GM21423 (cell line): ENCODE measurements around the gene PEX12.
"Not testable (repeated sequence)": the region's sequence is repeated elsewhere in the genome, so short reads cannot be mapped to it uniquely, and the experiment has no call there.

Experiments
- ATAC-seq: cut with Tn5 transposase; IDR thresholded peaks from one replicate; pipeline ENCODE4 v1.9.1; 2021; ENCODE audit warnings: mild to moderate bottlenecking, moderate library complexity; ENCODE audit not compliant: unreplicated experiment

Gene PEX12

DNA sequence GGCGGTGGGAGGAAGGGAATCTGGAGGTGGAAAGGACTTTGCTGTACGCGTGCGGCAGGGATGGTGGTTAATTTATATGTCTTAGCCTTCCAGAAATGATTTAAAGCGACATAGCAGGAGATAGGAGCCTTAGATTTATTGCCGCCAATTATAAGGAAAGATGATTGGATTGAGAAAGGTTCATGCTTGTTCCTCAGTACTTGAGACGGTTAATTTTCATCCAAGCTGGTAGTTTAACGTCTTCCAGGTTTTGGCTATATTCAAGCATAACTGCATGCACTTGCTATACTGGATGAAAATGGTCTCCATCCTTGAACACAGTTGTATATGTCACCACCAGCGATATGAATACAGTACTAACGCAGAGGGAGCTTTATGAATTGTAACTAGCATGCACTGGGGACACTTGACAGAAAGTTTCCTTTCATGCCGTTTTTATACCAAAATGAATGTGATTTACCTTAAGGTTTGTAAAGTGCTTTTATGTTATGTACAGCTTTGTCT, 610 bp upstream of the PEX12 start:
- ATAC-seq = no peak

DNA sequence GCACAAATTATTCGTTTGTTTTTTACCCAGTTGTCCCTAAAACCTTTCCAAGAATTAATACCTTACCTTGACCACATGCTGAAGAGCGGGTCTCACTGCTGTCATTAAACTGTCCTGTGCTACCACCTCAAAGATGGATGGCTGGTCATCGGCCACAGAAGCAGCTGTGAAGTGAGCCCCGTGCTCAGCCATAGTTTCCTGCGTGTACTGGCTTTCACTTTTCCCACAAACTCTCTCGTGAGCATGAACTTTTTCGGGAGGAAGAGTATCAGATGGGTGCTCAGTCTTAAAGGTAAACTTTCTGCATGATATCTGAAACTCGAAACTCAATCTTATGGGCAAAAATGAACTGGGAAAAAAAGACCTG, 558 bp downstream of the PEX12 start:
- no peak for ATAC-seq

DNA sequence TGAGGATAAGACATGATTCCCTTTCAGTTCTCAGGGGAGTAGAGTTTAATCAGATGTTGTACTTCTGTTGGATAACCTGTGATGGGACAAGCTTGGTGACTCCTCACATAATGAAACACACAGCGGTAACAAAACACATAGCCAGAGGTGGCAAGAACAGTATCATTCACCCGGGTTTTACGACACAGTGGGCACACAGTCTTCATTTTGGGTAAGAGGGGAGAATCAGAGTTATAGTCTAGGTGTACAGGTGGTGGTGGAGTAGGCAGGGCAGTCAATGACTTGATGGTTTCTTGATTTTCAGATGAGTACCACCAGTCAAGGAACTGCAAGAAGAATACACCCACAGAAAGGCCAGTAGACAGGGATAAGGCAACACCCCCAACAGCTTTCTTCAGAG, 2.6 kb downstream of the PEX12 start:
- no peak for ATAC-seq

DNA sequence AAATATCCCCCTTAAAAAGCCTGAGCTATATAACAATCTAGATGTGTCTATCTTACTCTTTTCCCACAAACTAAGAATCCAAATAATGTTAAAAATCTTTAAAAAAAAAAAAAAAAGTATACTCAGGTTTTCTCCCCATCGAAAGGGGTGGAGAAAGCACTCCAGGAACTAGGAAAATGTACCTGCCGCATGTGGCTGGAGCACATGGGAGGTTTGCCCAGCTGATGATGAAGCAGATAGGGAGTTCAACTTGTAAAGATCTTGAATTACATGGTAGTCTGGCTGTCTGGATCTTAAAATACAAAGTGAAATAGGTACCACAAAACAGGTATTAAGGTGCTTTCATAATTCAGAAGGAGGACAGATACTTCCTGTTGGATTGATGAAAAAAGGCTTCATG, 9.0 kb downstream of the PEX12 start:
- no peak for ATAC-seq

DNA sequence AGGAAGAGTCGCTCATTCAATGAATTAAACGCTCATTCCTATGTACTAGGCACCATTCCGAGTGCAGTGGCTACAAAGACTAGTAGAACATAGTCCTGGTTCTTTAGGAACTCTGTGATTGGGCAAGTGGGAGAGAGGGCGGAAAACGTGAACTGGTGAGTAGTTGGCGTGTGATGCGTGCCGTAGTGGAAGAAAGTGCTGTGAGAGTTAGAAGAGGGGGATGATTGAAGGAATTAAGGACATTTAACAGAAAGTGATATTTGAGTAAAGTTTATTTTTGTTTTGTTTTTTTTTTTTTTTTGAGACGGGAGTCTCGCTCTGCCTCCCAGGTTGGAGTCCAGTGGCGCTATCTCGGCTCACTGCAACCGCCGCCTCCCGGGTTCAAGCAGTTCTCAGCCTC, 9.8 kb downstream of the PEX12 start:
- ATAC-seq = no peak

DNA sequence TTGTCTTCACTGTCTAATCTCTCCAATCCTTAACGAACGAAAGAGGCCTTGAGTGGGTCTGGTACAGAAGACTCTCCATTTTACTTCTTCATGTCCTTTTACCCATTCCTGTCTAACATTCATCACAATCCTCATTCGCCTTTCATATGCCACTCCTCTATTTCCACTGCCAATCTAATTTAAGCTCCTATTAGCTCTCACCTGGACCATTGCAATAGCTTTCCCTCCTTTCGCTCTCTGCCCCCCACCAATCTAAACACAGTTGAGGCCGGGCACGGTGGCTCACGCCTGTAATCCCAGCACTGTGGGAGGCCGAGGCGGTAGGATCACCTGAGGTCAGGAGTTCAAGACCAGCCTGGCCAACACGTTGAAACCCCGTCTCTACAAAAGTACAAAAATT, 11.4 kb downstream of the PEX12 start:
- ATAC-seq = no peak

DNA sequence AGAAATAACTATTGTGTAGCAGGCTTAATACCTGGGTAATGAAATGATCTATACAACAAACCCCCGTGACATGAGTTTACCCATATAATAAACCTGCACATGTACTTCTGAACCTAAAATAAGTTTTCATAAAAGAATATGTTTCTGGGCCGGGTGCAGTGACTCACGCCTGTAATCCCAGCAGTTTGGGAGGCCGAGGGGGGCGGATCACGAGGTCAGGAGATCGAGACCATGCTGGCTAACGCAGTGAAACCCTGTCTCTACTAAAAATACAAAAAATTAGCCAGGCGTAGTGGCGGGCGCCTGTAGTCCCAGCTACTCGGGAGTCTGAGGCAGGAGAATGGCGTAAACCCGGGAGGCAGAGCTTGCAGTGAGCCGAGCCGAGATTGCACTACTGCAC, 15.2 kb downstream of the PEX12 start:
- ATAC-seq = not testable (repeated sequence)

DNA sequence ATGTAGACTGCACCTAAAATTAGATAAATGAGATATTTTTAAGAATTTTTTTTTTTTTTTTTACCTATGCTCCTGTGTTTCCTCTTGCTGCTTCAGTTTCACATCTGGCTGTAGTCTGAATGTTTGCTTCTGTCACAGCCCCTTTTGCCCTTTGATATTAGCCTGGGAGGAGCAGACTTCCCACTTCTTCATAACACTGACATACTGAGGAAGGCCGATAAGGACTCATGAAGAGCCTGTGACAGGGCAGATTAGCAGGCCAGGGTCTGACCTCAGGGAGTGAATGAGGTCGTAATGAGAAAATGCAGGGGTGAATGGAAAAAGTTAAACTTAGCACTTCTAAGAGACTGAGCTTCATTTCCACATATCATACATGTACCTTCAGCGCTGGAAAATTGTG, 17.7 kb downstream of the PEX12 start, which contains the start of gene SLFN14:
TSS of gene SLFN14 (minus strand) at position 117 of the 400 bp plus-strand sequence. CDS start 2,757 bp downstream, outside the sequence.
- no peak for ATAC-seq

DNA sequence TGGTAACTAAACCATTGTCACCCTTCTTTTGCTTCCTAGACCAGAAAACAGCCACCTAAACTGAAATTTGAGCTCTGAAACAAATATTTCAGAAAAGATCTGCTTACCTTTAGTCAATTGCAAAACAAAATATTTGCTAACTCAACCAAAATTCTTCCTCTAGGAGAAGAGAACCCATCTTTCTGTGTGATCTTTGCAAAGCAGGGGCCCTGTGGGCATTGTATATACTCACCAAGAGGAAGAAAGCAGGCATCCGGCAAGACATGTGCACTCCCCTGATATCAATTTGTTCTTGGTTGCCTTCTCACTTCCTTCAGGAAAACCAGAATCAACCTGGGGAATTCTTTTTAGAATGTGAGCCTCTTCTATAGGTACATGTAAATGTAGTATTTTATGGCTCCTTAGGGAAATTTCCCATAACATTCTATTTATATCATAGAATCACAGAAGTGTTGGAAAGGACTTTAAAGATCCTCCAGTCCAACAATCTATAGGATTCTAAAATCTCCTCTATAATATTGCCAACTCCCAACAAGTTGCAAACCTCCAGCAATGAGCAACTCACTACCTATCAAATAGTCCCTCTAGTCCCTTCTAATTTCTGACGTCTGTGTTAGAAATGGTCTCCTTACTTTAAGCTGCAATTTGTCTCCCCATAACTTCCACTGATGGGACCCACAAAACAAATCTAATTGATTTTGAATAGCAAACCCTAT, 18.7 kb downstream of the PEX12 start:
- ATAC-seq = no peak

DNA sequence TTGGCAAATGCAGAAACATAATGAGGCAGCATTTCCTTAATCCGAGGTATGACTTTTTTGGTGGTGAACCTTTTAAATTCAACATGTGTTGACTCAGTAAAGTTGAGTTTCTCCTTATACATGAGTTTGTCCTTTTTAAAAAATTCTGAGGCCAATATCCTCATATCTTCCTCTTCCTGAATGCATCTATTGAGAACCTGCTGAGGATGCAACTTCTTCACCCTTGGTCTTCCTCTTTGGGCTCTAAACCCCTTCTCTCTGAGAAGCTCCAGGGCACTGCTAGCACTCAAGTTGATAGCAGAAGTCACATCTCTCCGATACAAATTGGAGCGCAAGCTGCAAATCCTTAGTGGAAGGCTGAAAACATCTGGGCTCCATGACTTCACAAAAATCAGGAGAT, 21.0 kb downstream of the PEX12 start:
- ATAC-seq = no peak

DNA sequence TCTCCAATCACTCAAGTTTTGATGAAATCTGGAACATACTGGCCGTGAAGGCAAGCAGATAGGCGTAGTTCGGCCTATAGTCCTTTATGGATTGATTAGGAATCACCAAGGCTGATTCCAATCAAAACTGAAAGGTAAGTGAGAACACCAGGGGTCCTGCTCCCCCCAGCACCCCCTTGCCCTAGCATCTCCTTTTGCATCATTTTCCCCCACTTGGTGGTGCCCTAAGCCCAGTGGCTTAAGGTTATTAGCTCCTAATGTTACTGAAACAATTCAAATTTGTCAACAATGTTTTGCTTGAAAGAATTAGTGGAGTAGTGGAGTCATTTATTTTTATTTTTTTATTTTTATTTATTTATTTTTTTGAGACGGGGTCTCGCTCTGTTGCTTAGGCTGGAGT, 22.7 kb downstream of the PEX12 start:
- no peak for ATAC-seq

DNA sequence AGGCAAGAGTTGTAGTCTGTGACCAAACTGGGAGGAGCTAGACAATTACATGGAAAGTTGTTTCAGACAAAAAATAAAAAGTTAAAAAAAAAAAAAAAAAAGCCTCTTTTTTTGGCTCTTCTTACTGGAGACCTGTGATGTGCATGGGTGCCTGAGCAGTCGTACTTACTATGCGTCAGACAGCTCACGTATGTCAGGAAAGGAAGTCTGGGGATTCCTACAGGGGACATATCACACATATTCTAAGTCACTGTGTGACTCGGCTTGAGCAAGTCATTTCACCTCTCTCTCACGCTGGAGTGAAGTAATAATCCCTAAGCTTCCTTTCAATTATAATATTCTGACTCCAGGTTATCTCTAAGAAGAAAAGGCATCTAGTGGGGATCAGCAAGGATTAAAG, 23.7 kb downstream of the PEX12 start:
- no peak for ATAC-seq

DNA sequence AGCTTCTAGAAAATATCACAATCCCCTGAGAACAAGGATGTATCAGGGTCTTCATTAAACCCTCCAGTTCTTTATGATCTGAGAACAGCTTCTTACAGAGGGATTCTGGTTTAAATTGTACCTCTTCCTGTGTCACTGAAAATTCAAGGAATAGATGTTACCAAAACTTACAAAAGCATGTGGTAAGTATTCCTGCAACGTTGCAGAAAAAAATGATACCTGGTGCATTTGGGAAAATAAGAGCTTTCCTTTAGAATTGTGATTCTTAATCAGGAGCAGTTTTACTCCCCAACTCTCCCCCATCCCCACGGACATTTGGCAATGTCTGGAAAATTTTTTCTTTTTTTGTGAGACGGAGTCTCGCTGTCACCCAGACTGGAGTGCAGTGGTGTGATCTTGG, 25.1 kb downstream of the PEX12 start:
- ATAC-seq = no peak

DNA sequence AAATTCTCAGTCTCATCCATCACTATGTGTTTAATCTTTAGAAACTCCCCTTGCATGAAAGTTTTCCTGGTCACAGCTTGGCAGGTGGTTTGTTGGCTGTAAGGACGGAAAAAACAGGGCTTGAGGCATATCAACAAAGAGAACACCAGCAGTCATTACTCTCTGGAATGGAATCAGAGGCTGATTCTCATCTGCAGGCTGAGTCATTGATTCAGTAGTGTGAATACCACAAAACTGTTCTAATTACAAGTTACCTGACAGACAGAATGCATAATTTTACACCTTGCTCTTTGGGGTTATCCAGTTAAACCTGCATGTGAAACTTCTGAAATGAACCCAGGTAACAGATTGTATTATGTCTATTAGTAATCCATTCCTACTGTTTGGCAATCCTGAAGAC, 29.4 kb downstream of the PEX12 start:
- no peak for ATAC-seq

DNA sequence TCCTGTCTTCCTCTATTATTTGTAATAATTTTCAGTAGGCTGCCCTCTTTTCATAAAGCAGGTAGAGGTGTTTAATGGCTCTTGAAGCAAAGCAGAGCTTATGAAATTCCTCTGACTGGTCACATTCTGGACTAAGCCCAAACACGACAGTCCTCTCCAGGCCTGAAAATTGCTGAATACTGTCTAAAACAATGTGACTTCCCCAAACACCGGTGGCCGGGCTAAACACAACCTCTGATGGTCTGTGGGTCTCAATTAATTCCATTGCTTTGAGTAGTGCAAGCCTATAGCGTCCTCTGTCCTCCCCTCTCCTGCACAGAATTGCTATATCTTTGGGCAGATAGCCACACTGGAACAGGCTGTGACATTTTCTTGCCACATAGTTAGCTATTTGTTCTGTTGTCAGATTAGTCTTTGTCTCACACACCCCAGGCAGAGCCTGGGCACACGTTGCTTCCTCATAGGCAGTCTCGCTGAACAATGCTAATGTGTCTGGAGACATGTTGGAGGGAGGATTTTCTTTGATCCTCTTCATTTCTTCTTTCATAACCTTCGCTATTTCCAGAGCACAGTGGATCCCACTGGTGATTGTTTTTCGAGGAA, 30.1 kb downstream of the PEX12 start:
- ATAC-seq = no peak

DNA sequence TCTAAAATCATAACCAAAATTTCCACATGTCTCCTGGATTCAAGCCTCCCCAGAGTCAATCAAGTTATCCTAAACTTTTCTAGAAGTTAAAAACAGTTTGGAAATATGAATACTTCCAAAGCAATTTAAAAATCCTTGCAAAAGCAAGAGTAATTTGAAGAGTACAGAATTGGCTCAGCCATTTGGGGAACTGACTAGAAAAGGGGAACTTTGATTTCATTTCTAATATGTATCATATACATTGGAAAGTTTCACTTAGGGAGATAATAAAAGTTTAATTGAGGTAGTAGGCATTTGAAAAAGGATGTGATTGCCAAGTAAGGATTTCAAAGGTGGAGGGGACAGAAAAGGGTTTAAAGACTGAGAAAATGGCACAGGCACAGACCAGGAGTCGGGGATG, 31.9 kb downstream of the PEX12 start:
- ATAC-seq = no peak

DNA sequence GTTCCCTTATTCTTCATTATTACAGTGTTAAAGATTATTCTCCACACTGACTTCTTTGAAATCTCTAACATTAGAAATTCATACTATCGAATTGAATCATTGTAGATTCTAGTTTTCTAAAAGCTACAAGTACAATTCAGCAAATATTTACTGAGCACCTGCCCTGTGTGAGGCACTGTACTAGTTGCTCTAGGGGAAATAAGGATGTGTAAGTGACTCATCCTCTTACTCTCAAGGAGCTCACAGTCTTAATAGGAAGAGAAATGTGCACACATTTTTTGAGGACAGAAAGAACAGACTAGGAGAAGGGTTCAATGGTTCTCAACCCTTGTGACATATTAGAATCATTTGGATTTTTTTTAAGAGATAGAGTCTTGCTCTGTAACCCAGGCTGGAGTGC, 33.2 kb downstream of the PEX12 start:
- no peak for ATAC-seq

DNA sequence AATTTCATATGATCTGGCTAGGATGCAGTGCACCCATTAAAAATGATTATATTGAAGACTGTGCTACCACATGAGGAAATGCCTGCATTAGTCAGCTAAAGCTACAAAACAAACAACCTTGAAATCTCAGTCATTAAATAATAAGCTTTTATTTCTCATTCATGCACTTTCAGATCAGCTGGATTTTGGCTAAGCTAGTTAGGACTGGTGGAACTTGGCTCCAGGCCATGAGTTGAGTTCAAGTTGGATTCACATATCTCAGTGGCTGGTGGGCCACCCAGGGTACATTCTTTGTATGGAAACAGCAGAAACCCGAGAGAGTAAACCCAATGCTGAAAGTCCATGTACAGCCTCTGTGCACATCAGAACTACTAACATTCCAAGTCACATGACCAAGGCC, 34.5 kb downstream of the PEX12 start:
- no peak for ATAC-seq

DNA sequence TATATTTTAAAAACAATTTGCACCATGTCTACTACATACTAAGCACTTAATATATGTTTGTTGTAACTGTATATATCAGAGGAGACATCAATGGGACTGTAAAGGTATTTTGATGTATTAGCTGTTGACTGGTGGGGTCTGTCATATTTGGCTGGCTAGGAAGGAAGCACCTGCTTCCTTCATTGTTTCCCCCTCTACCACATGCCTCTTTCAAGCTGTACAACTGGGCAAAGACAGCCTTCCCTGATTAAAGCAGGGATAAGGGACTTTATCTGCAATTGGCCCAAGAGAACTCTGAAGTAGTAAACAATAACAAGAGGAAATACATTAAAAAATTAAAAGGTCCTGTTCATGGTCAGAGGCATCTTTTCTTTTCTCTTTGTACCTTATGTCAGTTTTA, 35.4 kb downstream of the PEX12 start:
- no peak for ATAC-seq

DNA sequence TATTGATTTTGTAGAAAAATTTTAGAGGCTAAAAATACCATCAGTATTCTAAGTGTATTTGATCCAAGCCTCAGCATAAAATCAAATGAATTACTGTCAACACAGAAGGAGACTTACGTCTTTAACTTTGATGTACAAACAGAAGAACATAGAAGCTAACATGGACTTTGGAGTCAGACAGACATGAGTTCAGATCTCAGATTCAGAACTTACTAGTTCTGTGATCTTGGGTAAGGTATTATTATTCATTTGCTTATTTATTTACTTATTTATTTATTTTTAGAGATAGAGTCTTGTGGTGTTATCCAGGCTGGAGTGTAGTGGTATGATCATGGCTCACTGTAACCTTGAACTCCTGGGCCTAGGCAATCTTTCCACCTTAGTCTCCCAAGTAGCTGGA, 36.9 kb downstream of the PEX12 start:
- ATAC-seq = no peak

DNA sequence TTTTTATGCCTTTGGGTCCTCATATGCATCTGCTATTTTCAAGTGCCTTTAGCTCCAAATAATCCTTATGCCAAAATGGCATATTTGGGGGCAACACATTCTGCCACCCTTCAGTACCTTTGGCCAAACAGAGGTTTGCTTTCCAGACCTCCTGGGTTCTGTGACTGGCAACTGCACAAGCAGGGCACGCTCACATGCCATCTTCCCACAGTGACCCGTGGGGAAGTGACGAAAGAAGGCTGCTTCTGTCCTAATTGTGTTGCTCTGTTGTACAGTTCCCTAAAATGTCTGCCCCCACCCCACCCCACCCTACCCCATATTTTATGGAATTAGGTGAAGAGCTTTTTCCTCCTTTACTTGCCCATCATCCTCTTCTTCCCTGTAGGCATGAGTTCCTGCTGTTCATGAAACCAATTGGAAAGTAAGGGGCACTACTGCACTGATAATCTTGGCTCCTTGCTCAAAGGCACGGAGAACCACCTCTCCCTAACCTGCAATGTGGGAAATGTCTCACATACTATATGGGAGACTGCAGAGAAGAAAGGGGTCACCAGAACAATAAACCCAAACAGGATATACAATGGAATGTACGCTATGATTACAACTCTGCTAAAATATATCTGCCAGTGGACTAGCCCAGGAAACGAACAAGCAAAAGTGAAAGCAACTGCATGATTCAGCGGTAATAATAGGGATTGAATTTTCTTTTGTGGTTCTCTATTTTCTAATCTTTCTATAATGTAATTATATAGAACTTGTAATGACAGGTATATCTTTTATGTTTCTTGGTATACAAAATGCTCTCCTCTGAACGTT, 37.6 kb downstream of the PEX12 start:
- no peak for ATAC-seq

DNA sequence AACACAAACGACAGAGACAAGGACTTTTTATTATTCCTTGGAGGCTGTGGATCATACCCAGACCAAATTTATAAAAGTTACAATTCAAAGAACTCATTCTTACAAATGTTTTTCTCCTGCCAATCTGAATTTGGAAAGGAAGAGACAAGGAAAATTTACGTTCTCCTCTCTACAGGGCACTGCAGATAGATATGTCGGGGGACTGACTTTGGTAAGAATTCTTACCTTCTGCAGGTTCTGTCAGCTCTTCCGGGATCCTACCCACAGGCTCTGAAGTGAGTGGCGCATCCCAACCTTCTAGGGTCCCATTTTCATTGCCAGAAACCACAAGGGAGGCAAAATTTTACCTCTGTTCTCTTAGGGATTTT, 38.7 kb downstream of the PEX12 start:
- no peak for ATAC-seq
